Cardiac ventricle fibroblast (primary cell): ENCODE results near the gene DMRTB1. TPM values are rescaled to one million over a fixed set of nuclear protein-coding genes. Genes with fewer than 3 reads are reported as not detected.

ENCODE experiments used
- total RNA-seq: library from RNA; depleted of rRNA; stranded (reverse); fragments of >200 nt; gene quantifications from 2 replicates; pipeline ENCODE4 v1.2.3, GENCODE V29; 2015

Gene DMRTB1
- total RNA-seq: not detected in 2 replicates

DNA sequence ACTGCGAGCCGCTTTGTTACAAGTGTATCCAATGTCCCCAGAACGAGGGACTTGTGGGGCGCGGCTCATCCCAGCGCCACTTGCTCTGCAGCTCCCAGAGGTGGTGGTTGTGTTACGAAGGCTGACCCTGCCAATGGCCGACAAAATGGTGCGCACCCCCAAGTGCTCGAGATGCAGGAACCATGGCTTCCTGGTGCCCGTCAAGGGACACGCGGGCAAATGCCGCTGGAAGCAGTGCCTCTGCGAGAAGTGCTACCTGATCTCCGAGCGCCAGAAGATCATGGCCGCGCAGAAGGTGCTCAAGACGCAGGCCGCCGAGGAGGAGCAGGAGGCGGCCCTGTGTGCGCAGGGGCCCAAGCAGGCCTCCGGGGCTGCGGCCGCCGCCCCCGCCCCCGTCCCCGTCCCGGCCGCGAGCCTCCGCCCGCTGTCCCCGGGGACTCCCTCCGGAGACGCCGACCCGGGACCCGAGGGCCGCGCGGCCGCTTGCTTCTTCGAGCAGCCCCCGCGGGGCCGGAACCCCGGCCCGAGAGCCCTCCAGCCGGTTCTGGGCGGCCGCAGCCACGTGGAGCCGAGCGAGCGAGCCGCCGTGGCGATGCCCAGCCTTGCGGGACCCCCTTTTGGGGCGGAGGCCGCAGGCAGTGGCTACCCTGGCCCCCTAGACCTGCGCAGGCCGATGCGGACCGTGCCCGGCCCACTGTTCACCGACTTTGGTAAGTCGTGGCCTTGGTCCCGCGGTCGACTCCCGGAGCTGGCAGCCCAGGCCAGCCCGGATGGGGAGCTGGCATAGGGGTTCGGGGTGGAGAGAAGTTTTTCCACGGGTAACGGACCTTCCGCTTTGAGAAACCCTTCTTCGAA lies at the start of gene DMRTB1:
DMRTB1 (plus strand) TSS at position 79 of the 855 bp plus-strand sequence; CDS start at position 134, 55 bp downstream.

Other genes with a start within 250 kb of the DMRTB1 start
- 53.9 and 60.5 TPM in 2 replicates for gene CZIB, start 238.8 kb upstream of the DMRTB1 start, total RNA-seq
- gene MAGOH, start 220.9 kb upstream of the DMRTB1 start, total RNA-seq: 18.2 and 26.4 TPM in 2 replicates
- gene LRP8, start 131.3 kb upstream of the DMRTB1 start, total RNA-seq: 6.2 and 12.5 TPM in 2 replicates